Measurements from ENCODE around the gene ZNF79. TPM values are rescaled to one million over a fixed set of nuclear protein-coding genes. Genes with fewer than 3 reads are reported as not detected.

The ZNF79 gene
- total RNA-seq, 1 experiment from 2014 or later, result 9.0 TPM

- Mint-ChIP-seq H3K4me1 (peaks cover 34% of the 10 kb centered on the region), H3K27me3 (ENCODE audit: low read depth) (no peaks in the 10 kb centered on the region), H3K27ac (peak overlapping the region; percentile 99), H3K4me3 (peak overlapping the region; percentile 97), H3K36me3 (peaks cover 75% of the 10 kb centered on the region), H3K9me3 (no peaks in the 10 kb centered on the region)
- no peak for DNase-seq (ENCODE audit: low spot score)
- ChIA-PET CTCF (no interaction called here), POLR2A (no interaction called here)
- TF ChIP-seq OVOL2 (CRISPR knock-in tag; IDR thresholded peaks at IDR 0.05; ENCODE audit: borderline replicate concordance), result no peak
- TF ChIP-seq ESRRA (CRISPR knock-in tag; IDR thresholded peaks at IDR 0.05; ENCODE audit: borderline replicate concordance), result no peak
- TF ChIP-seq PRRX2 (CRISPR knock-in tag; IDR thresholded peaks at IDR 0.05), result peak; percentile 74; the same call in 1 of the 2 replicates
- peak; percentile 73 for TF ChIP-seq AR (CRISPR knock-in tag; IDR thresholded peaks at IDR 0.05)
- TF ChIP-seq IRF2 (CRISPR knock-in tag; IDR thresholded peaks at IDR 0.05; ENCODE audit: borderline replicate concordance, low read depth), result no peak
- no peak for TF ChIP-seq SMAD4 (CRISPR knock-in tag; IDR thresholded peaks at IDR 0.05)
- no peak for TF ChIP-seq E2F4 (CRISPR knock-in tag; IDR thresholded peaks at IDR 0.05; ENCODE audit: borderline replicate concordance, low read depth)
- TF ChIP-seq MXD4 (CRISPR knock-in tag; IDR thresholded peaks at IDR 0.05; ENCODE audit: borderline replicate concordance), result no peak
- 0 out of 2 replicates have a peak, but pooled peaks have one; percentile 4 for TF ChIP-seq ZNF532 (CRISPR knock-in tag; IDR thresholded peaks at IDR 0.05; ENCODE audit: borderline replicate concordance)
- no peak for TF ChIP-seq KAT7 (CRISPR knock-in tag; IDR thresholded peaks at IDR 0.05; ENCODE audit: borderline replicate concordance)
- no peak for TF ChIP-seq MLX (CRISPR knock-in tag; IDR thresholded peaks at IDR 0.05)
- 0 out of 2 replicates have a peak, but pooled peaks have one; percentile 6 for TF ChIP-seq ZNF671 (CRISPR knock-in tag; IDR thresholded peaks at IDR 0.05)
- ATAC-seq, result no peak
Observed at GRCh38 chr9:127448112-127448805, 24.1 kb downstream of the ZNF79 start.

- Mint-ChIP-seq H3K27ac (peak overlapping the region; percentile 99), H3K36me3 (peaks cover 70% of the 10 kb centered on the region), H3K4me1 (peaks cover 34% of the 10 kb centered on the region), H3K4me3 (peak overlapping the region; percentile 97), H3K27me3 (ENCODE audit: low read depth) (no peaks in the 10 kb centered on the region), H3K9me3 (no peaks in the 10 kb centered on the region)
- no peak for TF ChIP-seq OVOL2 (CRISPR knock-in tag; IDR thresholded peaks at IDR 0.05; ENCODE audit: borderline replicate concordance)
- TF ChIP-seq EMX1 (CRISPR knock-in tag; IDR thresholded peaks at IDR 0.05), result peak; percentile 26; the same call in 1 of the 2 replicates
- no peak for TF ChIP-seq MLX (CRISPR knock-in tag; IDR thresholded peaks at IDR 0.05)
- TF ChIP-seq ZNF416 (CRISPR knock-in tag; IDR thresholded peaks at IDR 0.05), result peak; percentile 22; the same call in 1 of the 2 replicates
- ChIA-PET CTCF (no interaction called here), POLR2A (interaction anchor here (0.6 to 0.7 kb wide), 2 partner anchors 25 to 62 kb away, joined by 3 to 5 read pairs; partner anchors contain the start of gene ZNF79)
- no peak for DNase-seq (ENCODE audit: low spot score)
- ATAC-seq, result no peak
Observed at GRCh38 chr9:127449332-127449966, 25.3 kb downstream of the ZNF79 start.
